ENCODE measurements around the gene LSM14A.
A peak's percentile ranks its signal among the peaks of the same experiment; 100 is the strongest.
"Not testable (repeated sequence)": the region's sequence is repeated elsewhere in the genome, so short reads cannot be mapped to it uniquely, and the experiment has no call there.

Gene LSM14A

GRCh38 chr19:34171877-34172660 is at the start of gene LSM14A:
LSM14A (plus strand) TSS chr19:34172504; CDS start chr19:34172643, 139 bp downstream.
- DNase-seq (ENCODE audit: low read depth): peak; percentile 55

- DNase-seq (ENCODE audit: low read depth): no peak
Observed at GRCh38 chr19:34124828-34125227, 47.5 kb upstream of the LSM14A start.

- no peak for DNase-seq (ENCODE audit: low read depth)
Observed at GRCh38 chr19:34126966-34127365, 45.3 kb upstream of the LSM14A start.

GRCh38 chr19:34127684-34128189 is 44.6 kb upstream of the LSM14A start:
- no peak for DNase-seq (ENCODE audit: low read depth)

GRCh38 chr19:34128558-34129250 is 43.6 kb upstream of the LSM14A start:
- DNase-seq (ENCODE audit: low read depth): no peak

- no peak for DNase-seq (ENCODE audit: low read depth)
Observed at GRCh38 chr19:34131100-34131499, 41.2 kb upstream of the LSM14A start.

GRCh38 chr19:34132145-34132544 is 40.2 kb upstream of the LSM14A start:
- not testable (repeated sequence) for DNase-seq (ENCODE audit: low read depth)

- not testable (repeated sequence) for DNase-seq (ENCODE audit: low read depth)
Observed at GRCh38 chr19:34132706-34133105, 39.6 kb upstream of the LSM14A start.

GRCh38 chr19:34134190-34135053 is 37.9 kb upstream of the LSM14A start:
- DNase-seq (ENCODE audit: low read depth): no peak

GRCh38 chr19:34135054-34135800 is 37.1 kb upstream of the LSM14A start:
- DNase-seq (ENCODE audit: low read depth): no peak

GRCh38 chr19:34135821-34136611 is 36.3 kb upstream of the LSM14A start:
- DNase-seq (ENCODE audit: low read depth): no peak

GRCh38 chr19:34141025-34141424 is 31.3 kb upstream of the LSM14A start:
- DNase-seq (ENCODE audit: low read depth): no peak

- no peak for DNase-seq (ENCODE audit: low read depth)
Observed at GRCh38 chr19:34142440-34142839, 29.9 kb upstream of the LSM14A start.

GRCh38 chr19:34145741-34146202 is 26.5 kb upstream of the LSM14A start:
- DNase-seq (ENCODE audit: low read depth): no peak

- no peak for DNase-seq (ENCODE audit: low read depth)
Observed at GRCh38 chr19:34148658-34149185, 23.6 kb upstream of the LSM14A start.

- no peak for DNase-seq (ENCODE audit: low read depth)
Observed at GRCh38 chr19:34149873-34150272, 22.4 kb upstream of the LSM14A start.

- DNase-seq (ENCODE audit: low read depth): no peak
Observed at GRCh38 chr19:34150558-34150957, 21.7 kb upstream of the LSM14A start.

- no peak for DNase-seq (ENCODE audit: low read depth)
Observed at GRCh38 chr19:34151439-34151838, 20.9 kb upstream of the LSM14A start.

- no peak for DNase-seq (ENCODE audit: low read depth)
Observed at GRCh38 chr19:34154401-34154800, 17.9 kb upstream of the LSM14A start.

- no peak for DNase-seq (ENCODE audit: low read depth)
Observed at GRCh38 chr19:34155686-34156085, 16.6 kb upstream of the LSM14A start.

Data from non-pigmented ciliary epithelial cell (primary cell).